OCI-LY1 (cell line): ENCODE measurements around the gene SLC17A9.

Experiments used
- H2AFZ ChIP-seq: fragments of 200-600 bp; sonication (generic), shearing (Covaris generic); 2 replicates; pipeline ENCODE4 v1.6.0; 2014; ENCODE audit warnings: antibody characterized with exemption, mild to moderate bottlenecking, low read length
- H3F3A ChIP-seq: fragments of 200-600 bp; sonication (generic), shearing (Covaris generic); 2 replicates; pipeline ENCODE4 v1.6.0; 2014; ENCODE audit warnings: mild to moderate bottlenecking, antibody characterized with exemption, low read length, moderate library complexity; ENCODE audit not compliant: insufficient read depth
- H3K27ac ChIP-seq: fragments of 200-600 bp; sonication (generic); 2 replicates; pipeline ENCODE4 v1.5.1; 2014; ENCODE audit warnings: low read length, mixed run types, mild to moderate bottlenecking, low read depth; ENCODE audit not compliant: poor library complexity, severe bottlenecking
- H3K27me3 ChIP-seq: fragments of 200-600 bp; sonication (generic); 2 replicates; pipeline ENCODE4 v1.6.0; 2014; ENCODE audit warnings: antibody characterized with exemption, mild to moderate bottlenecking, low read length, moderate library complexity; ENCODE audit not compliant: insufficient read depth
- H3K36me3 ChIP-seq: fragments of 200-600 bp; sonication (generic); 2 replicates; pipeline ENCODE4 v1.6.1; 2014; ENCODE audit warnings: mild to moderate bottlenecking, antibody characterized with exemption, low read length, moderate library complexity, mixed read lengths; ENCODE audit not compliant: insufficient read depth
- H3K4me1 ChIP-seq: fragments of 200-600 bp; sonication (generic); 2 replicates; pipeline ENCODE4 v1.5.1; 2014; ENCODE audit warnings: mild to moderate bottlenecking, low read length, moderate library complexity; ENCODE audit not compliant: insufficient read depth, severe bottlenecking
- H3K4me2 ChIP-seq: fragments of 200-600 bp; sonication (generic), shearing (Covaris generic); 2 replicates; pipeline ENCODE4 v1.6.1; 2014; ENCODE audit warnings: low read length
- H3K4me3 ChIP-seq: fragments of 200-600 bp; sonication (generic); 2 replicates; pipeline ENCODE4 v1.5.1; 2014; ENCODE audit warnings: low read length, low read depth, mild to moderate bottlenecking, mixed read lengths; ENCODE audit not compliant: poor library complexity, severe bottlenecking
- H3K79me2 ChIP-seq: fragments of 200-600 bp; shearing (Covaris generic); 2 replicates; pipeline ENCODE4 v1.6.1; 2016; ENCODE audit warnings: mixed run types, low read length, mixed read lengths; ENCODE audit not compliant: insufficient read depth
- H3K9ac ChIP-seq: fragments of 200-600 bp; sonication (generic), shearing (Covaris generic); 2 replicates; pipeline ENCODE4 v1.6.1; 2014; ENCODE audit warnings: mild to moderate bottlenecking, low read length, mixed read lengths
- H3K9me2 ChIP-seq: fragments of 200-600 bp; sonication (generic), shearing (Covaris generic); 2 replicates; pipeline ENCODE4 v1.6.1; 2014; ENCODE audit warnings: low read depth, mild to moderate bottlenecking, low read length, mixed read lengths
- H3K9me3 ChIP-seq: fragments of 200-600 bp; shearing (Covaris generic); 2 replicates; pipeline ENCODE4 v1.6.1; 2014; ENCODE audit warnings: low read length, mixed read lengths
- H4K20me1 ChIP-seq: fragments of 200-600 bp; sonication (generic), shearing (Covaris generic); 2 replicates; pipeline ENCODE4 v1.6.0; 2016; ENCODE audit warnings: mild to moderate bottlenecking, low read length; ENCODE audit not compliant: insufficient read depth
- CTCF ChIP-seq: fragments of 200-600 bp; sonication (generic), shearing (Covaris generic); IDR thresholded peaks from 2 replicates; pipeline ENCODE4 v1.5.1; 2017; ENCODE audit warnings: mild to moderate bottlenecking, antibody characterized with exemption, low read length, moderate library complexity, mixed read lengths
- EZH2 ChIP-seq: fragments of 200-600 bp; sonication (generic), shearing (Covaris generic); IDR thresholded peaks from 2 replicates; pipeline ENCODE4 v1.8.0; 2017; ENCODE audit warnings: borderline replicate concordance, mixed run types, mild to moderate bottlenecking, antibody characterized with exemption, low read length, moderate library complexity, mixed read lengths

SLC17A9 gene

GRCh38 chr20:62946918-62947317, 5.6 kb upstream of the SLC17A9 start:
- no peaks in the 10 kb centered on the region for H3K79me2 ChIP-seq

GRCh38 chr20:62947532-62948300, 4.8 kb upstream of the SLC17A9 start:
- H3K36me3 ChIP-seq = peaks cover 79% of the 10 kb centered on the region
- H3K9me2 ChIP-seq = no peaks in the 10 kb centered on the region
- no peaks in the 10 kb centered on the region for H3F3A ChIP-seq
- no peak overlapping the region for H2AFZ ChIP-seq
- peaks cover 8% of the 10 kb centered on the region for H3K4me1 ChIP-seq
- H3K4me3 ChIP-seq = no peak overlapping the region
- no peak for TF ChIP-seq CTCF
- no peak for TF ChIP-seq EZH2
- no peak overlapping the region for H3K9ac ChIP-seq
- H4K20me1 ChIP-seq = no peaks in the 10 kb centered on the region
- 0 out of 2 replicates have a peak, but pooled peaks cover 2% of the 10 kb centered on the region for H3K9me3 ChIP-seq
- no peaks in the 10 kb centered on the region for H3K79me2 ChIP-seq
- H3K4me2 ChIP-seq = no peak overlapping the region
- no peak overlapping the region for H3K27ac ChIP-seq
- H3K27me3 ChIP-seq = no peaks in the 10 kb centered on the region

More at GRCh38 chr20:62946918-62947317, 5.6 kb upstream of the SLC17A9 start:
- Histone ChIP-seq H3K4me3 (no peak overlapping the region), H3K36me3 (peaks cover 87% of the 10 kb centered on the region), H3K27ac (no peak overlapping the region), H3K9me3 (0 out of 2 replicates have a peak, but pooled peaks cover 2% of the 10 kb centered on the region), H3K4me1 (peaks cover 1% of the 10 kb centered on the region), H4K20me1 (no peaks in the 10 kb centered on the region), H3F3A (no peaks in the 10 kb centered on the region), H3K4me2 (no peak overlapping the region), H3K9ac (no peak overlapping the region), H2AFZ (no peak overlapping the region), H3K9me2 (no peaks in the 10 kb centered on the region), H3K27me3 (no peaks in the 10 kb centered on the region)
- TF ChIP-seq CTCF (no peak), EZH2 (no peak)

- Histone ChIP-seq H3K9me2 (no peaks in the 10 kb centered on the region), H3K79me2 (no peaks in the 10 kb centered on the region), H2AFZ (no peak overlapping the region), H3K9ac (no peak overlapping the region), H4K20me1 (no peaks in the 10 kb centered on the region), H3K4me1 (peaks cover 23% of the 10 kb centered on the region), H3K4me2 (no peak overlapping the region), H3K36me3 (peaks cover 64% of the 10 kb centered on the region), H3K27me3 (no peaks in the 10 kb centered on the region), H3K4me3 (no peak overlapping the region), H3K9me3 (0 out of 2 replicates have a peak, but pooled peaks cover 2% of the 10 kb centered on the region), H3F3A (no peaks in the 10 kb centered on the region), H3K27ac (no peak overlapping the region)
- TF ChIP-seq EZH2 (no peak), CTCF (no peak)
Measured at GRCh38 chr20:62949153-62949821, 3.2 kb upstream of the SLC17A9 start.
